ENCODE data around the gene RNF168.
"Not testable (repeated sequence)": the region's sequence is repeated elsewhere in the genome, so short reads cannot be mapped to it uniquely, and the experiment has no call there.

RNF168 gene

GRCh38 chr3:196514350-196514716 lies 10.8 kb upstream of the RNF168 start:
- no peak for DNase-seq

- no peak for DNase-seq
These were observed 10.3 kb upstream of the RNF168 start for GRCh38 chr3:196513697-196514349.

- DNase-seq, result not testable (repeated sequence)
These were observed 8.3 kb upstream of the RNF168 start for GRCh38 chr3:196511646-196512425.

GRCh38 chr3:196511108-196511507 lies 7.5 kb upstream of the RNF168 start:
- DNase-seq, result not testable (repeated sequence)

DNA sequence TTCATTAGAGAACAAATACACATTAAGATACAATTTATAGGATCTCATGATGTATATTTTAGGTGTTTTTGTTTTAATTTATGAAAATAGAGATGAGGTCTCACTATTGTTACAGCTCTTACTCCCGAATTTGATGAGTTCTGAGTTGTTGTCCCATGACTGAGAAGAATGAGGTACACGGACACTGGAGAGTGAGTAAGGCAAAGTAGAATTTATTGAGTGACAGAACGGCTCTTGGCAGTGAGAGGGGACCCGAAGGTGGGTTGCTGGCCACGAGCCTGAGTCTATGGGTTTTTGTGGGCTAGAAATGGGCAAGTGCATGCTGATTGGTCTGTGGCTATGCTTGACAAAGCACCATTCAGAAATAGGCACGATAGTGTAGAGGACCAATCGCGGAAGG lies 3.1 kb upstream of the RNF168 start:
- DNase-seq, result no peak

- no peak for DNase-seq
These were observed 988 bp upstream of the RNF168 start for GRCh38 chr3:196504556-196504955.

DNA sequence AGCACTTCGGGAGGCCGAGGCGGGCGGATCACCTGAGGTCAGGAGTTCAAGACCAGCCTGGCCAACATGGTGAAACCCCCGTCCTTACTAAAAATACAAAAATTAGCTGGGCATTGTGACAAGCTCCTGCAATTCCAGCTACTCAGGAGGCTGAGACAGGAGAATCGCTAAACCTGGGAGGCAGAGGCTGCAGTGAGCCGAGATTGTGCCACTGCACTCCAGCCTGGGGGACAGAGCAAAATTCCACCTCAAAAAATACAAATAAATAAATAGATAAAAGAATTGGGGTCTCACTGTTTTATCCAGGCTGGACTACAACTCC lies 470 bp upstream of the RNF168 start:
- not testable (repeated sequence) for DNase-seq

GRCh38 chr3:196502775-196503195 lies 783 bp downstream of the RNF168 start:
- peak; percentile 54 for DNase-seq

DNA sequence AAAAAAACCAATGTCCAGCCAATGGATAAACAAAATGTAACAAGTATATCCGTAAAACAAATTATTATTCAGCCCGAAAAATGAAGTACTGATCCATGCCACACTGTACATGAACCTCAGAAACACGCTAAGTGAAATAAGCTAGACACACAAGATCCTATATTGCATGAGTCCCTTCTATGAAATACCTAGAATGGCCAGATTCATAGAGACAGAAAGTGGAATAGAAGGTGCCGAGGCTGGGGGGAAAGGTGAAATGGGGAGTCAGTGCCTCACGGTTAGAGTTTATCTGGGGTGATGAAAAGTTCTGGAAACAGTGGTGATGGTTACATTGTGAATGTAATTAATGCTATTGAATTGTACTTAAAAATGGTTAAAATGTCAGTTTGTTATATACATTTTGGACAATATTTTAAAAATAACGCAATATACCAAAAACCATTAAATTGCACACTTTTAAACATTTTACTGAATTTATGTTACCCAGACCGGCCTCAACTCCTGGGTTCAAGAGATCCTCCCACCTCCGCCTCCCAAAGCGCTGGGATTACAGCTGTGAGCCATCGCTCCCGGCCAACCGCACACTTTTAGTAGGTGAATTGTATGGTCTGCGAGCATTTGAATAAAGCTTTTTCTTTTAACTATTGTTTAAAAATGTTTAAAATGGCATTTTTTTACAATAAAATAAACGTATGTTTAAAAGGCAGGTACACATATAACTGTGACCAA lies 2.1 kb downstream of the RNF168 start:
- DNase-seq, result no peak

DNA sequence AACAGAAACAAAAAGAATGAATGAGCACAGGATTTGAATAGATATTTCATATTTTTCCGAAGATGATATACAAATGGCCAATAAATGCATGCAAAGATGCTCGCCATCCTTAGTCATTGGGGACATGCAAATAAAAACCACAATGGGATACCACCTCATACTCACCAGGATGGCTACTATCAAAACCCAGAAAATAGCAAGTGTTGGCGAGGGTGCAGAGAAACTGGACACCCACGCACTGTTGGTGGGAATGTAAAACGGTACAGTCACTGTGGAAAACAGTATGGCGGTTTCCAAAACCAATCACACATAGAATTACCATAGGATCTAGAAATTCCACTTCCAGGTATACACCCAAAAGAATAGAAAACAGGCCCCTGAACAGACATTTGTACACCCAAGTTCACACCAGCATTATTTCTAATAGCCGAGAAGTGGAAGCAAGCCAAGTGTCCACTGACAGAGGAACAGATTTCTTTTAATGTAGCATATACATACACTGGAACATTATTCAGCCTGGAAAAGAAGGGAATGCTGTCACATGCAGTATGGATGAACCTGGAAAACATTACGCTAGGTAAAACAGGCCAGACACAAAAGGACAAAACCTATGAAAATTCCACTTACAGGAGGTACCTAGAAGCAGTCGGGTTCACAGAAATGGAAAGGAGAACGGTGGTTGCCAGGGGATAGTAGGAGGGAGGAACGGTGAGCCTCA lies 3.6 kb downstream of the RNF168 start:
- DNase-seq, result no peak

GRCh38 chr3:196499061-196499460 lies 4.5 kb downstream of the RNF168 start:
- no peak for DNase-seq

DNA sequence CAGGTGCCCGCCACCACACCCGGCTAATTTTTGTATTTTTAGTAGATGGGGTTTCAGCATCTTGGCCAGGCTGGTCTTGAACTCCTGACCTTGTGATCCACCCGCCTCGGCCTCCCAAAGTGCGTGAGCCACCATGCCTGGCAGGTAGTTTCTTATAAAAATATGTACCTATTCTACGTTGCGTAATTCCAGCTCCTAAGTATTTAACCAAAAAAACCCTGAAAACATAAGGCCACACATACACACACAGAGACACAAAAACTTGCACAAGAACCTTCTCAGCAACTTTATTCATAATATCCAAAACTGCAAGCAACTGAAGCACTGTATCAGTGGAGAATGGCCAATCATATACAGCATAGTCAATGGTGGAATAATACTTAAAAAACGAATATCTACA lies 5.3 kb downstream of the RNF168 start:
- no peak for DNase-seq

GRCh38 chr3:196496183-196496582 lies 7.4 kb downstream of the RNF168 start:
- DNase-seq, result no peak

- no peak for DNase-seq
These were observed 10.3 kb downstream of the RNF168 start for GRCh38 chr3:196493292-196493691.

- DNase-seq, result no peak
These were observed 11.5 kb downstream of the RNF168 start for GRCh38 chr3:196492080-196492479.

GRCh38 chr3:196489747-196490146 lies 13.8 kb downstream of the RNF168 start:
- no peak for DNase-seq

GRCh38 chr3:196486263-196486662 lies 17.3 kb downstream of the RNF168 start:
- DNase-seq, result no peak

DNA sequence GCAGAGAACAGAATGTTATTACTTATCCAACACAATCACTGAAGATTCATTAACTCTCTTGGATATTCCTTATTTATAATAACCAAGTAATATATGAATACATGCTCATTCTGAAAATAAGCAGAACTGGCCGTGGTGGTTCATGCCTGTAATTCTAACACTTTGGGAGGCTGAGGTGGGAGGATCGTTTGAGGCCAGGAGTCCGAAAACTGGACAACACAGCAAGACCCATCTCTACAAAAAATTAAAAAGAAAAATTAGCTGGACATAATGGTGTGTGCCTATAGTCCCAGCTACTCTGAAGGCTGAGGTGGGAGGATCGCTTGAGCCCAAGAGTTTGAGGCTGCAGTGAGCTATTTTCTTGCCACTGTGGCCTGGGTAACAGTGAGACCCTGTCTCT lies 25.9 kb downstream of the RNF168 start:
- no peak for DNase-seq

GRCh38 chr3:196472286-196472685 lies 31.3 kb downstream of the RNF168 start:
- no peak for DNase-seq

DNA sequence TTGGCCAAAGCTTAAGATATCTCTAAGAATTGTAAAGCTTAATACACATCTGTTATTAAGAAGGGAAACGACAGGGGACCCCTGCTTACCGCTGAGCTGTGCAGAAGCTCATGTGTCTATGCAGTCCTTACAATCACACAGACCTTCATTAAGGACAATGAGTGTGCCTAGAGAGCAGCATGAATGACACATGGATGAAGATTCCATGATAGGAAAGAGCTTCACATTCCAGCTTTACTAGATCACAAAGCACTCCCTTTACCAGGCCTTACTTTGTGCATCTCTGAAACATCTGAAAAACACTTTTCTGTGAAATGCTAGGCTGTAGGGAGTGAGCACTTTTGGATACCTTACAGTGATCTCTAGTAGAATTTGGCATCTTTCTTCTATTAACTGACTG lies 32.0 kb downstream of the RNF168 start:
- no peak for DNase-seq

GRCh38 chr3:196470182-196470581 lies 33.4 kb downstream of the RNF168 start:
- not testable (repeated sequence) for DNase-seq

DNA sequence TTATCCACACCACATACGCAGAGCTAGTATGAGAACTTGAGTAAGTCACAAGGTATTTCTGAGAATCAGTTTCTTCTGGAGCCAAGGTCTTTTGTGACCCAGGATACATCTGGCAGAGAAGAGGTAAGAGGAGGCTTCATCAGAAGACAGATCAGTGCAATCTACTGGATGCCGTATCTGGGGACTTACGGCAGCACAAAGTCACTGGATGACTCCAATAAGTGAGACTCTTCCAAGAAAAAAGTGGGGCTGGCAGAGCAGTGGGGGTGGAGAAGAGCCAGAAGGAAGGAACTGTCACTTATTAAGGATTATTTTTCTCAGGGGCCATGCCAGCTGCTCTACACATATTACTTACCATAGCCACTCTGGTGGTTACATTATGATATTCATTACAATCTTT lies 39.8 kb downstream of the RNF168 start:
- DNase-seq, result no peak

GRCh38 chr3:196463478-196463756 lies 40.2 kb downstream of the RNF168 start:
- DNase-seq, result no peak

Measured in left hindlimb (tissue), 1 donor.